MG63 (cell line): ENCODE measurements around the gene LSM10. TPM values are rescaled to one million over a fixed set of nuclear protein-coding genes. Genes with fewer than 3 reads are reported as not detected.

Experiments
- DNase-seq: peaks from one replicate; pipeline ENCODE4 v3.0.0-alpha.2; 2020
- H3K27me3 ChIP-seq: fragments of 250-450 bp; sonication (Bioruptor Pico); 2 replicates; pipeline ENCODE4 v1.5.1; 2020; ENCODE audit warnings: mild to moderate bottlenecking, moderate library complexity
- H3K36me3 ChIP-seq: fragments of 250-450 bp; sonication (Bioruptor Pico); 2 replicates; pipeline ENCODE4 v1.5.1; 2020; ENCODE audit warnings: mild to moderate bottlenecking, moderate library complexity
- H3K4me3 ChIP-seq: fragments of 250-450 bp; sonication (Bioruptor Pico); 2 replicates; pipeline ENCODE4 v1.5.1; 2020; ENCODE audit warnings: mild to moderate bottlenecking, moderate library complexity
- H3K9me3 ChIP-seq: fragments of 250-450 bp; sonication (Bioruptor Pico); 2 replicates; pipeline ENCODE4 v1.5.1; 2020; ENCODE audit warnings: mild to moderate bottlenecking, moderate library complexity
- total RNA-seq: library from RNA; depleted of rRNA; stranded (reverse); fragments of >200 nt; shearing (Covaris generic); gene quantifications from 2 replicates; pipeline ENCODE4 v1.2.3, GENCODE V29; 2014; ENCODE audit warnings: low replicate concordance

Gene LSM10
- total RNA-seq, 1 experiment from 2014 or later = 32.0 TPM

DNA sequence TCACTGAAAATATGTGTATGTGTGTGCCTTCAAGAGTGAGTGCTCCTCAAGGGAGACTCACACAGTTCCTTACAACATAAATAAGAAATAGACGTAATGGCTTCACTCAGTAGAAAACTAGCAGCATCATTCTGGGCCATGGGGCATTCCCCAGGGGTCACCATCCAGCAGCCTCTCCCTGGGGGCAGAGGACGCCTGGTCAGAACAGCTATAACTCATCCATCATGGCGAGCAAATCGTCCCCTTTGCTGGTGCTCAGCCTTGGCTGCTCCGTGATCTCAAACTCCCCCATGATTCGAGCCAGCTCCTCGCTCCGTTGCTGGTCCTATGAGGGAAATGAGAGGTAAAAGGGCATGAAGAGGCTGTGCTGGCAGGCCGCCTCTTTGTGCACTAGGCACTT, 20.2 kb upstream of the LSM10 start:
- Histone ChIP-seq H3K9me3 (no peaks in the 10 kb centered on the region), H3K4me3 (no peak overlapping the region), H3K36me3 (peaks cover 23% of the 10 kb centered on the region), H3K27me3 (no peaks in the 10 kb centered on the region)
- DNase-seq = no peak

DNA sequence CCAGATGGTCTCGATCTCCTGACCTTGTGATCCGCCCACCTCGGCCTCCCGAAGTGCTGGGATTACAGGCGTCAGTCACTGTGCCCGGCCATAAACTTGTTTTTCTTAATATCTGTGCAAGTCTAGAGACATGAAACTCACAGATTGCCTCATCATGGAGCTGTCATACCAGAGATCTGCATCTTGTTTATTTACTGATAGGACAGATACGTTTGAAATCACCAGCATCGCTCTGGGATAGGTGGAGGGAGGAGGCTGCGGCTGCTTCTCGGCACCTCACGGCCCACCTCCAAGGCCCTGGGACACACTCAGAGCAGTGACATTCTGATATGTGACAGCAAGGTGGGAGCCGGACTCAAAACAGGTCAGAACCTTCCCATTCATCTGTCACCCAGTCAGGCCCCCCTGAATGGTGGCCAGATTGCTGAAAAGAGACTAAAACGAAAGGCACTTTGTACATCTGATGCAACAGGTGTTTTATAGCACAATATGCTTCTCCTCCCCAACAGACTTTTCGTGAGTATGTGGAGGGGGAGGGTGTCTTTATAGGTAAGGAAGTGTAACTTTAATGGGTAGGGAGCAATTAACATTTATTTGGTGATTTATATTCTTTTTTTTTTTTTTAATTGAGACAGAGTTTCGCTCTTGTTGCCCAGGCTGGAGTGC, 18.1 kb upstream of the LSM10 start:
- H3K36me3 ChIP-seq = peaks cover 19% of the 10 kb centered on the region
- no peaks in the 10 kb centered on the region for H3K27me3 ChIP-seq
- H3K9me3 ChIP-seq = no peaks in the 10 kb centered on the region
- DNase-seq = no peak
- no peak overlapping the region for H3K4me3 ChIP-seq

DNA sequence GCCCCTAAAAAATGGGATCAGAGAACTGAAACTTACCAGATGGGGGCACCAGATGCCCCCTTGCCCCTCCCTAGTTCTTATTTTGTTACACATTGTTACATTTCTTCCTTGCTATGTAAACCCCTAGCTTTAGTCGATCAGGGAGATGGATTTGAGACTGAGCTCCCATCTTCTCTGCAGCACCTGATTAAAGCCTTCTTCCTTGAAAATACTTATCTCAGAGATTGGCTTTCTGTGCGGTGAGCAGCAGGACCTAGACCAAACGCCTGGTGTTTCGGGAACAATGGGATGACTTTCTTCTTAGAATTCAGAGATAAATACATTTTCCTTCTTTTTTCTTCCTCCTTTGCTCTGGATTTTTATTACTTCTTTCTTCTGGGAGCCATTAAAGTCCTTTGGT, 16.7 kb upstream of the LSM10 start:
- H3K27me3 ChIP-seq = no peaks in the 10 kb centered on the region
- no peak for DNase-seq
- peaks cover 28% of the 10 kb centered on the region for H3K36me3 ChIP-seq
- H3K9me3 ChIP-seq = no peaks in the 10 kb centered on the region
- H3K4me3 ChIP-seq = no peak overlapping the region

DNA sequence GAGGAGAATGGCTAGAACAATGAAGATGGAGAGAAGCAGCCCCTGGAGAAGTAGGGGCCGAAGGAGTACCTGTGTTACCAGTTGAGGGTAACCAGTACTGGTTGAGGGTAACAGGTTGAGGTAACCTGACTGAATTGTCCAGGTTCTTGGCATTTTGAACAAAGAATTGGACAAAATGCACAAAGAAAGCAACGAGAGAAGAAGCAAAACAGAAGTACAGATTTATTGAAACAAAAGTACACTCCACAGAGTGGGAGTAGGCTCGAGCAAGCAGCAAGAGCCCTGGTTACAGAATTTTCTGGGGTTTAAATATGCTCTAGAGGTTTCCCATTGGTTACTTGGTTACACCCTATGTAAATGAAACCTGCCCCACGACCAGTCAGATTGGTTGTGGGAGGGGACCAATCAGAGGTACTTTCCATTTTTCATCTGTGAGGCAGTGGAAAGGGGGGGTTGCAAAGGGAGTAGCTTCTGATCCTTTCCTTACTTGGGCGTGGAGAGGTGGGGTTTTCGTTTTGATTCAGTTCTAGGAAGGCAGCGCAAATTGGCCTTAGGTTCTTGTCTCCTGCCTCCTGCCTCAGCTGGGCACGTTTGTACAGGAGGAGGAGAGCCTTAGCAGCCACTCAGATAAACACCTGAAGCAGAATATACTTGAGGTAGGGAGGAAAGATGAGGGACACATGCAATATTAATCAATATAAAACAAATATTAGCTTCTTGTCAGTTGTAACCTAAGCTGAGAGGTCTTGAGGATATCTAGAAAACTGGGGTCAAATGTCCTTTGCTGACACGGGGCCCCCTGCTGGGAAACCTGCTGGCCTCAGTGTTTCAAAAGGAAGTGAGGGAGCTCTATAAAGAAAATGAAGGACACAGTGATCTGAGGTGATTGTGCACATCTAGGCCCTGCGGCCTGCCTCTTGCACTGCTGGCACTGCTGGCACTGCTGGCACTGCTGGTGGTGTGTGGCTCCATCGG, 14.3 kb upstream of the LSM10 start:
- no peaks in the 10 kb centered on the region for H3K27me3 ChIP-seq
- H3K36me3 ChIP-seq = peaks cover 28% of the 10 kb centered on the region
- no peaks in the 10 kb centered on the region for H3K9me3 ChIP-seq
- no peak overlapping the region for H3K4me3 ChIP-seq
- peak; percentile 6 for DNase-seq

DNA sequence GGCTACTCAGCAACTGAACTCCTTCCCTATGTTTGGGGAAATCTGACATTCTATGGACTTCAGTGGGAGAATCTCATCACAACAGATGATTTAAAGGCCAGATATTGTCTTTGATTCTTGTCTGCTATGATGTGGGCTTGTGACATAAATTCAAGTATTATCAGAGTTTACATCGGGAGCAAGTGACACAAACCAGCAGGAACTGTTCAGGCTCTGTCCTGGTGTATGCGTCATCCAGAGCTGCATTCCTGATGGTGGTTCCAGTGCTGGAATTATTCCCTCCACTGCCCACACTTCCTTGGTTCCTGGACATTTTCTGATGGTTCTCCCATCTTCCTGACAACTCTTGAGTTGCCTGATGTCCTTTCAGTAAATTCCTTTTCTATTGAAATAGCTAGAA, 10.8 kb upstream of the LSM10 start:
- H3K4me3 ChIP-seq = no peak overlapping the region

DNA sequence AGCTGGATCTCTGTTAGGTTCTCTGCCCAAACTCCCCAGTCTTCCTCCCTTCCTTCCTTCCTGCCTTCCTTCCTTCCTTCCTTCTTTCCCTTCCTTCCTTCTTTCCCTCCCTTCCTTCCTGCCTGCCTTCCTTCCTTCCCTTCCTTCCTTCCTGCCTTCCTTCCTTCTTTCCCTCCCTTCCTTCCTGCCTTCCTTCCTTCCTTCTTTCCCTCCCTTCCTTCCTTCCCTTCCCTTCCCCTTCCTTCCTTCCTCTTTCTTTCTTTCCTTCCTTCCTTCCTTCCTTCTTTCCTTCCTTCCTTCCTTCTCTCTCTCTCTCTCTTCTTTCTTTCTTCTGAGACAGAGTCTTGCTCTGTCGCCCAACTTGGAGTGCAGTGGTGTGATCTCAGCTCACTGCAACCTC, 8.7 kb upstream of the LSM10 start:
- H3K27me3 ChIP-seq = no peaks in the 10 kb centered on the region
- no peaks in the 10 kb centered on the region for H3K9me3 ChIP-seq
- DNase-seq = no peak
- no peak overlapping the region for H3K4me3 ChIP-seq
- H3K36me3 ChIP-seq = peaks cover 12% of the 10 kb centered on the region

More for the DNA sequence above, 10.8 kb upstream of the LSM10 start:
- no peak for DNase-seq
- Histone ChIP-seq H3K27me3 (no peaks in the 10 kb centered on the region), H3K9me3 (no peaks in the 10 kb centered on the region), H3K36me3 (peaks cover 25% of the 10 kb centered on the region)

DNA sequence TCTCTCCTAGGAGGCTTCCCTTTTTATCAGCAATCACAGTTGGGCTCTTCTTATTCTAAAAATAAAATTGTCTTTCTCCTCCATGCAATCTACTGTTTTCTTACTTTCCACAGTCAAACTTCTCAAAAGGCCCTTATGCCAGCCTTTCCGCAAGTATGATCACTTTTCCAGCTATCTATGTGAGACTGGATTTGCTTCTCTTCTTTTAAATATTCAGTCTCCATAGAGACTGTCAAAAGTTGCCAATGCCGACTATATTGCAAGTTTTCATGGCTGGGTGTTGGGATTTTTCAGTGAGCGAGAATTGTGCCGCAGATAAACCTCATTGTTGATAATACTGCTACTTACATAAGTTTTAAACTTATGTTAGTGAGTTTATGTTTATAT, 4.8 kb upstream of the LSM10 start:
- no peak overlapping the region for H3K4me3 ChIP-seq
- no peaks in the 10 kb centered on the region for H3K36me3 ChIP-seq
- H3K9me3 ChIP-seq = no peaks in the 10 kb centered on the region
- H3K27me3 ChIP-seq = no peaks in the 10 kb centered on the region
- no peak for DNase-seq

DNA sequence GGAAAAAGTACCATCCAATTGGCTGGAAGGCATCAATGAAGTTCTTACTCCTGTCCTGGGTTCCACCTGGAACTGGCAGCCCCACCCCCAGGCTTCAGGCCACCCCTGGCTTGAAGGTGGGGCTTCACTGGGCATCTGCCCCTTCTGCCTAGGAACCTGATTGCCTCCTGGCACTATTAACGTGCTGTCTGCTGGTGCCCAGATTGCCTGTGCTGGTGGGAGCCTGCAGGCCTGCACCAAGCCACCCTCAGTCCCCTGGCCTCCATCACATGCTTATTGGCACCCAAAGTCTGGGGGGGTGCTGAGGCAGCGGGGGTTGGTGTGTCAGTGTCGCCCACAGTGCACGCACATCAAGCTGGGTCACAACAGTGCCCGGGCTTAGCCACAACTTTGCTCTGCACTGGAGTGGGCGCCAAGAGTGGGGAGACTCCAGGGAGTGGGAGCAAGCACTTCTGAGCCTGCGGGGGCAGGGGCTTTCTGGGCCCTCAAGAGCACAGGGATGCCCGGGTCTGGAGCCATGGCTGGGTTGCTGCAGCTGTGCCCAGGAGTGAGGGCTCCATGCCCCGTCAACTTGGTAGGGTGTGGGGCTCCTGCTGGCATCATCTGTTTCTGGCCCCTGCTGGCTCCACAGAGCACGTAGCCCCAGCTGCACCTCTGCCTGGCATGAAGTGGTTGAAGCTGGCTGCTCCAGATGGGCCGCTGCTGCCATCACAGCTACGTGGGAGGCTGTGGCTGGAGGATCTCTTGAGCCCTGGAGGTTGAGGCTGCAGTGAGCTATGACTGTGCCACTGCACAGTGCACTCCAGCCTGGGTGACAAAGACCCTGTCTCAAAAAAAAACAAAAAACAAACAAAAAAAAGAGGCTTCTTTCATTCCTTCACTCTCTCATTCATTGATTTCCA, 4.1 kb upstream of the LSM10 start:
- no peak for DNase-seq
- Histone ChIP-seq H3K9me3 (no peaks in the 10 kb centered on the region), H3K36me3 (no peaks in the 10 kb centered on the region), H3K27me3 (no peaks in the 10 kb centered on the region), H3K4me3 (peak overlapping the region; percentile 66)

DNA sequence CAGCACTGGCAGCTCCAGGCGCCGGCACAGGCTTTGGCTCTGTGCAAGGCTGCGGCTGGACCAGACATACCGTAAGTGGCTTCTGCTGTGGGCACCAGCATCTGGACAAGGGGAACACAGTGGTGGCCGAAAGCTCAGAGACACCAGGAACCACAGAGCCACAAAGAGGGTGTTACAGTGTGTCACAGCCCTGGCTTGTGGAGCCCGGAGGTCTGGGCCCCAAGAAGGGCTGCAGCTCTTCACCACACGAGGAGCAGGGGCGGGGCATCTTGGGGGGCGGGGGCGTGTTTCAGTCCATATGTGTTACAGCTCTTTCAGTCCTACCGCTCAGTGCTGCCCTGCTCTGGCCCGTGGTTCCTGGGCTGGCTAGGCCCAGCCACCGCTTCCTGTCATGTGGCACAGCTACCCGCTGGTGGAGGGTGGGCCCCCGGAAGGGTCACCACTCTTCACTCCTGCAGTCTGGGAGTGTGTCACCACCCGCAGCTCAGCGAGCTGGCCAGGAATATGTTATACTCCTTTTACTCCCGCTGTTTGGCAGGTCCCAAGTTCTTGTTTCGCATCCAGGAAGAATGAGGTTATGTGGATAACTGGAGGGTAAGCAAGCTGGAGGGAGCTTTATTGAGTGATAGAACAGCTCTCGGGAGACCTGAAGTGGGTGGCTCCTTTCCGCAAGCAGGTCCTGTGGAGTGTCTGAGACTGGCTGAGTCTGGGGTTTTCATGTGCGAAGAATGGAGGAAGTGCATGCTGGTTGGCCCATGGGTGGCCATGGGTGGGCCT, 3.3 kb upstream of the LSM10 start:
- Histone ChIP-seq H3K4me3 (peak overlapping the region; percentile 66), H3K36me3 (no peaks in the 10 kb centered on the region; the same call in 1 of the 2 replicates), H3K27me3 (no peaks in the 10 kb centered on the region), H3K9me3 (no peaks in the 10 kb centered on the region)
- DNase-seq = peak; percentile 98

DNA sequence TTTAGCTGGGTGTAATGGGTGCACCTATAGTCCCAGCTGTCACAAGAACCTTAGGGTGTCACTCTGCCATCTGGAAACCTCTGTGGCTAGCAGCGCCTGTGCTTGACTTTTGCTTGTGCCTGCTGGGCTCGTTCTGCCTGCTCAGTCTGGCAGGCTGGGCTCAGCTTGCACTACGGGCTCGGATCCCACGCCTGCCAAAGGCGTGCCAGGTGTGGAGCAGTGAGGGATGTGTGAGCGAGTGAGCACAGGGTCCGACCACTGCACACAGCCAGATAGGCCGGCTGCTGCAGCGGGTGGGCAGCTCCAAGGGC, 2.8 kb upstream of the LSM10 start:
- H3K9me3 ChIP-seq = no peaks in the 10 kb centered on the region
- H3K36me3 ChIP-seq = no peaks in the 10 kb centered on the region; the same call in 1 of the 2 replicates
- peak overlapping the region; percentile 66 for H3K4me3 ChIP-seq

DNA sequence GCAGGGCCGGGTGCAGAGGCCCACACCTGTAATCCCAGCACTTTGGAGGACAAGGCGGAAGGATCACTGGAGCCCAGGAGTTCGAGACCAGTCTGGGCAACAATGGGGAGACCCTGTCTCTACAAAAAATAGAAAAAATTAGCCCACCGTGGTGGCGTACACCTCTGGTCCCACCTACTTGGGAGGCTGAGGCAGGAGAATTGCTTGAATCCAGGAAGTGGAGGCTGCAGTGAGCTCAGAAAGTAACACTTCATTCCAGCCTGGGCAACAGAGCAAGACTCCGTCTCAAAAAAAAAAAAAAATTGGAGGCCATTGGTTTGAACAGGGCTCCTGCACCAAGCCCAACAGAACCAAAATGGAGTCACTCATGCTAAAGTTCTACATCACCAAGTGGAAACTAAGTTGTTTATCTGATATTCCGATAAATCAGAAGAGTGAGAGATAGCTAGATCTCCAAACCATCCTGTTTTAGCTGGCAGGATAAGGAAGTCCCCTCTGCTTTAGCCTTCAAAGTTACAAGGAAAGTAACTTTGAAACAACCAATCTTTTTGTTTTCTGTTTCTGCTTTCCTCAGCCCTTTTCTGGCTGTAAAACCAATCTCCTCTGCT, 766 bp upstream of the LSM10 start:
- H3K36me3 ChIP-seq = peaks cover 12% of the 10 kb centered on the region
- no peaks in the 10 kb centered on the region for H3K9me3 ChIP-seq
- peak overlapping the region; percentile 83 for H3K4me3 ChIP-seq
- DNase-seq = no peak
- H3K27me3 ChIP-seq = no peaks in the 10 kb centered on the region

More for the DNA sequence above, 2.8 kb upstream of the LSM10 start:
- peak; percentile 31 for DNase-seq
- H3K27me3 ChIP-seq = no peaks in the 10 kb centered on the region

DNA sequence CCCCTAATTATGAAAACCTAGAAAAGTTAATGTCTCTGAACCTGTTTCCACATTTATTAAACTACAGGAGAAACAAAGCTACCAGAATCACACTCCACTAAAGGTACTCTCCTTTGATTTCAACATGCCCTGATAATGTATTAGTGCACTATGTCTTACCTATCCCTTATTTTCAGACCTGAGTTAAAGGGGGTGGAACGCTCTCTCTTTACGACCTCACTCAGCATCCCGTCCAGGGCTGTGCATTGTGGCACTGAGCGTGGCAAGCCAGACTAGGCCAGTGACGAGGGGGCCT, 678 bp downstream of the LSM10 start:
- peaks cover 23% of the 10 kb centered on the region for H3K36me3 ChIP-seq
- H3K4me3 ChIP-seq = peak overlapping the region; percentile 83
- H3K27me3 ChIP-seq = no peaks in the 10 kb centered on the region
- no peaks in the 10 kb centered on the region for H3K9me3 ChIP-seq
- DNase-seq = peak; percentile 40

DNA sequence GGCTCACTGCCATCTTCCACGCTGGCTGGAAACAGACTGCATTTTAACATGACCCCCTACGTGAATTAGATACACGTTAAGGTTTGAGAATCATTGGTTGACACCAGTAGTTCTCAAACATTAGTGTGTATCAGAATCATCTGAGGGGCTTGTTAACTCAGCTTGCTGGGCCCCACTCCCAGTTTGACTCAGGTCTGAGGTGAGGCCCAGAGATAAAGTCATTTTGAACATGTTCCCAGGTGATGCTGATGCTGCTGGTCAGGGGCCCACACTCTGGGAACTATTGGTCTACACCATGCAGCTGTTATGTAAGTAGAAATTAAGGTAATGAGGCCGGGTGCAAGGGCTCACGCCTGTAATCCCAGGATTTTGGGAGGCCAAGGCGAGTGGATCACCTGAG, 1.3 kb downstream of the LSM10 start:
- H3K4me3 ChIP-seq = peak overlapping the region; percentile 83; the same call in 1 of the 2 replicates
- H3K9me3 ChIP-seq = no peaks in the 10 kb centered on the region
- DNase-seq = no peak
- H3K27me3 ChIP-seq = no peaks in the 10 kb centered on the region
- peaks cover 26% of the 10 kb centered on the region for H3K36me3 ChIP-seq

DNA sequence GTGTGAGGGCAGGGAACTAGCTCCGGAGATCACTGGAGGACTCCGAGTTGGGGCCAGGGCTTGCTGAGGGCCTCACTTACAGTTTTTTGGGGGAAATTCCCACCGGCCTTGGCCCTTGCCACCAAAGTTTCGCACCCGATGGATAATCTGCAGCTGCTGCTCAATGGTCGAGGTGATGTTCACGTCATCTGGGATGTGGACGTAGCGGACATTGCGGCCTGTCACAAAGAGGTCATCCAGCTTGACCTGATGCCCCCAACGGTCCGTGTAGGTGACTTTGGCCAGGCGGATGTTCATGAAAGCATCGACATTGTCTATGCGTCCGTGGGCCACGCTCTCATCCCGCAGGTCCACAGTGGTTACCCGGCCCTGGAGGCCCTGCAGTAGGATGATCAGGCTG, 4.0 kb downstream of the LSM10 start:
- no peaks in the 10 kb centered on the region for H3K9me3 ChIP-seq
- DNase-seq = no peak
- no peak overlapping the region for H3K4me3 ChIP-seq
- peaks cover 38% of the 10 kb centered on the region for H3K36me3 ChIP-seq
- no peaks in the 10 kb centered on the region for H3K27me3 ChIP-seq

DNA sequence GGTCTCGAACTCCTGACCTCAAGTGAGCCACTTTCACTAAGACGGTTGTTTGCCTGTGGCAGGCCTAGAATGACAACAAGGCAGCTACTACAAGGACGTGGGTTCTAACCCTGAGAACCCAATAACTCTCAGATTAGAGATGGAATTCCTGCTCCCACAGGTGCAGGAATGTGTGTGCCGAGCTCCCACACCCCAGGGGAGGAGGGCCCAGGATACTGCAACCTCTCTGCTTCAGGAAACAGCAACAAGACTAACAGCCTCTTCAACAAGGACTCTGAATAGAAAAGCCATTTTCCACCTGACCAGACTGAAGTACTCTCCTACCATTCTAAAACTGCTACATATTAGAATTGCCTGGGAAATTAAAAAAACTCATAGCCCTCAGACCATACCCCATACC, 4.9 kb downstream of the LSM10 start:
- no peaks in the 10 kb centered on the region for H3K9me3 ChIP-seq
- H3K4me3 ChIP-seq = no peak overlapping the region
- no peak for DNase-seq
- H3K36me3 ChIP-seq = peaks cover 38% of the 10 kb centered on the region
- H3K27me3 ChIP-seq = no peaks in the 10 kb centered on the region

DNA sequence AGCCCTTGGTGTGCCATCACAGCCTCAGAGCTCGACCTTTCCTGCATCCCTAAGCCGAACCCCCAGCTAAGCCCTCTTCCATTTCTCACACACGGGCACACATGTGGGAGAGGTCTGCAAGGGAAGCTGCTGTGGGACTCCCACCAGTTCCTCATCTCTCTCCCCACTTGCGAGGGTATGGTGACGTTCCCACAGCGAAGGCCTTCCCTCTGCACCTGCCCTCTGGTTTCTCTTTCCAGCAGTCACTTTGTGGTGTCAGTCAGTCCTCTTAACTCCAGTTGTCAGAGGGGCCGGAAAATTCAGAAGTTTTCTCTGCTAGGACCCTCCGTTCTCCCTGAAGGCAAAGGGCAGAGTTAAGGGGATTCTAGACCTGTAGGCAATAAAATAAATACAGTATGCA, 6.4 kb downstream of the LSM10 start:
- no peaks in the 10 kb centered on the region for H3K9me3 ChIP-seq
- no peaks in the 10 kb centered on the region for H3K27me3 ChIP-seq
- DNase-seq = no peak
- H3K36me3 ChIP-seq = peaks cover 38% of the 10 kb centered on the region
- H3K4me3 ChIP-seq = no peak overlapping the region
